ENCODE measurements around the gene CD53. TPM values are rescaled to one million over a fixed set of nuclear protein-coding genes. Genes with fewer than 3 reads are reported as not detected.

CD53 gene, protein sequence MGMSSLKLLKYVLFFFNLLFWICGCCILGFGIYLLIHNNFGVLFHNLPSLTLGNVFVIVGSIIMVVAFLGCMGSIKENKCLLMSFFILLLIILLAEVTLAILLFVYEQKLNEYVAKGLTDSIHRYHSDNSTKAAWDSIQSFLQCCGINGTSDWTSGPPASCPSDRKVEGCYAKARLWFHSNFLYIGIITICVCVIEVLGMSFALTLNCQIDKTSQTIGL
- total RNA-seq, result not detected in 2 replicates

DNA sequence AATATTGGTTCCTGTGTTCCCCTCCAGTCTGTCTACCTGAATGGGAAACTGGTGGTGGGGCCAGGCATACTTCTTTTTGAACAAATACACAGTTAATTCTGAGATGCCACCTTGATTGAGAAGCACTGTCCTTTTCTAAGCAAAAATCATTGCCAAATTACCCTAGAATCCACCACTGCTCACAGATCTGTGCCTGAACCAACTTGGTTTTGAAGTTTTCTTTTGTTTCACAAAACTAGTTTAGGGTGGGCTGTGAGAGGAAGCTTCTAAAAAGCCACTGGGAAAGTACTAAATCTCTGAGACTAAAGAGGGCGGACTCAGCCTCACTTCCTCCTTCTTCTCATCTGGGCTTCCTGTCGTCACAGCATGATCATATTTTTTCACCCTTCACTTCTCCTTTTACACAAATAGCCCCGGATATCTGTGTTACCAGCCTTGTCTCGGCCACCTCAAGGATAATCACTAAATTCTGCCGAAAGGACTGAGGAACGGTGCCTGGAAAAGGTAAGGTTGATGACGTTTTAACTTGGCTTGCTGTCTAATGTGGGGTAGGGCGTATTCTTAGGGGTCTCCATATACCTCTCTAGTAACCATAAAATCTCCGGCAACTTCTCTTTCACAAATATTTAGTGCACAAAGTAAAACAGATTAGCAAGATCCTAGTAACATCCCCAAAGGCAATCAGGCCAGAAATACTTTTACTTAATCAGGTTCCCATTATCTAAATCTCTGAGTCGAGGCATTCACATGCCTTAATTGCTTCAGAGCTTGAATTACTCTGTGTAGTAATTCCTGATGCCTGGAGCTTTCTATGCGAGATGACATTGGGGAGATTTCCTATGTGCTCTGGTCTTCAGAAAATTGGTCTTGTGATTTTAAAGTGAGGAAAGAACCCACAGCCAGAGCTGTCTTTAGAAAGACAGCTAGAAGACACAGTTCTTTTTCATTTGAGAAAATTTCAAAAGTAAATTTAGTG lies at the start of gene CD53:
Gene CD53 (plus strand): TSS at position 404 of the 976 bp plus-strand sequence. CDS start 18,261 bp downstream, outside the sequence.

Other genes with a start within 250 kb of the CD53 start
- not detected in 2 replicates for gene KCNA3, start 198.2 kb upstream of the CD53 start, total RNA-seq
- gene LRIF1, start 90.8 kb downstream of the CD53 start, total RNA-seq, result 11.4 and 13.3 TPM in 2 replicates

All from placental epithelial cell (primary cell).